Adrenal gland (tissue), 12 donors: Measurements from ENCODE around the gene FRMD5. TPM values are rescaled to one million over a fixed set of nuclear protein-coding genes. Genes with fewer than 3 reads are reported as not detected.

ENCODE experiments used
- DNase-seq, 7 donors: peaks; one replicate each; pipeline ENCODE4 v3.0.0-alpha.2; 2019 to 2020
- H3K27ac ChIP-seq, 5 donors: fragments of 200-600 bp; sonication (generic) in 4 of 5; 1 replicate in 3 of 5; 2 replicates in 2 of 5; pipeline versions ENCODE4 v1.5.1 to v1.8.0; 2016 to 2020; ENCODE audit warnings: mild to moderate bottlenecking in 1 of 5
- H3K27me3 ChIP-seq: fragments of 200-600 bp; 2 replicates; pipeline ENCODE4 v1.8.0; 2021
- H3K36me3 ChIP-seq, 2 donors: fragments of 200-600 bp; replicated peaks in 1 of 2; 1 replicate in 1 of 2; 2 replicates in 1 of 2; pipeline versions ENCODE4 v1.5.1 to v1.8.0; 2018 to 2022
- H3K4me1 ChIP-seq, 2 donors: fragments of 200-600 bp; replicated peaks in 1 of 2; 1 replicate in 1 of 2; 2 replicates in 1 of 2; pipeline versions ENCODE4 v1.5.1 to v1.8.0; 2018 to 2021
- H3K4me3 ChIP-seq, 4 donors: fragments of 200-600 bp; sonication (generic) in 3 of 4; one replicate each; pipeline ENCODE4 v1.5.1; 2016 to 2018
- H3K9me3 ChIP-seq, 3 donors: fragments of 200-600 bp; sonication (generic) in 1 of 3; replicated peaks in 1 of 3; 1 replicate in 2 of 3; 2 replicates in 1 of 3; pipeline versions ENCODE4 v1.5.1 to v1.8.0; 2016 to 2021
- POLR2A ChIP-seq, 2 donors: fragments of 450-650 bp; IDR thresholded peaks; one replicate each; pipeline ENCODE4 v1.6.1; 2017; ENCODE audit warnings: antibody characterized with exemption in 2 of 2, mild to moderate bottlenecking in 2 of 2, moderate library complexity in 1 of 2
- WGBS, 4 donors: extraction: QIAGEN DNeasy Blood & Tissue Kit in 2 of 4; methylation state at CpG; one replicate each; pipeline versions ENCODE4 v1.1.5 to v1.1.7; 2013 to 2017; 5-methylcytosine and 5-hydroxymethylcytosine counted together
- intact Hi-C, 2 donors: fragments of 100-400 bp; cut with DNase I; formaldehyde crosslinking; loops; one replicate each; pipeline versions ENCODE4 v1.14.1 to v1.15.0; 2022 to 2023
- polyA plus RNA-seq, 3 donors: library from polyadenylated mRNA; stranded (reverse); fragments of 200-250 nt in 2 of 3; fragments of 350-450 nt in 1 of 3; fragmentation: Illumina TruSeq in 1 of 3; extraction: RNeasy Lipid Tissue Mini Kit (QIAGEN cat#74804) in 1 of 3; gene quantifications; one replicate each; pipeline ENCODE4 v1.2.3, GENCODE V29; 2013 to 2014
- total RNA-seq, 9 donors: library from RNA; depleted of rRNA in 4 of 9; stranded (reverse); fragments of >200 nt in 4 of 9; fragments of 120-200 nt in 1 of 9; fragmentation: NEBNext Ultra II Directional in 1 of 9; extraction: Animal tissue kit (Norgen Biotek cat#: 25700) in 1 of 9; gene quantifications; one replicate each; pipeline versions ENCODE4 v1.1.0 to v1.2.4, GENCODE V29; 2013 to 2023
- TF ChIP-seq, protein P1 (sequence below), 6 experiments: fragments of 450-650 bp in 4 of 6; fragments of 200-600 bp in 2 of 6; sonication (generic) in 1 of 6; IDR thresholded peaks; 1 replicate in 5 of 6; 2 replicates in 1 of 6; pipeline versions ENCODE4 v1.5.1 to v1.8.0; 2016 to 2021; ENCODE audit warnings: antibody characterized with exemption in 6 of 6, mild to moderate bottlenecking in 2 of 6, moderate library complexity in 1 of 6
- donor health status: healthy with polysubstance abuse.
- donor health status: Bipolar disorder and iron deficiency.
- donor health status: DM: yes; HTN: yes; CAD: no.
- donor health status: DM: no; HTN: no; CAD: no.
- donor health status: DM: no; HTN: no; CAD: no.
- donor health status: DM: yes; HTN: yes; CAD: no.

Gene FRMD5
- total and polyA plus RNA-seq, 12 donors, result 2.9 to 53.8 (median 12.1) TPM

- DNase-seq, result no peak
- Histone ChIP-seq H3K36me3 (no peaks in the 10 kb centered on the region), H3K4me1 (peaks cover 0 to 7% of the 10 kb centered on the region in 2 donors), H3K4me3 (no peak overlapping the region), H3K27me3 (no peaks in the 10 kb centered on the region), H3K27ac (peak overlapping the region in 1 of 5 donors; percentile 8), H3K9me3 (no peaks in the 10 kb centered on the region)
- no peak for TF ChIP-seq POLR2A (IDR thresholded peaks at IDR 0.05)
- TF ChIP-seq, protein P1, sequence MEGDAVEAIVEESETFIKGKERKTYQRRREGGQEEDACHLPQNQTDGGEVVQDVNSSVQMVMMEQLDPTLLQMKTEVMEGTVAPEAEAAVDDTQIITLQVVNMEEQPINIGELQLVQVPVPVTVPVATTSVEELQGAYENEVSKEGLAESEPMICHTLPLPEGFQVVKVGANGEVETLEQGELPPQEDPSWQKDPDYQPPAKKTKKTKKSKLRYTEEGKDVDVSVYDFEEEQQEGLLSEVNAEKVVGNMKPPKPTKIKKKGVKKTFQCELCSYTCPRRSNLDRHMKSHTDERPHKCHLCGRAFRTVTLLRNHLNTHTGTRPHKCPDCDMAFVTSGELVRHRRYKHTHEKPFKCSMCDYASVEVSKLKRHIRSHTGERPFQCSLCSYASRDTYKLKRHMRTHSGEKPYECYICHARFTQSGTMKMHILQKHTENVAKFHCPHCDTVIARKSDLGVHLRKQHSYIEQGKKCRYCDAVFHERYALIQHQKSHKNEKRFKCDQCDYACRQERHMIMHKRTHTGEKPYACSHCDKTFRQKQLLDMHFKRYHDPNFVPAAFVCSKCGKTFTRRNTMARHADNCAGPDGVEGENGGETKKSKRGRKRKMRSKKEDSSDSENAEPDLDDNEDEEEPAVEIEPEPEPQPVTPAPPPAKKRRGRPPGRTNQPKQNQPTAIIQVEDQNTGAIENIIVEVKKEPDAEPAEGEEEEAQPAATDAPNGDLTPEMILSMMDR (IDR thresholded peaks at IDR 0.05), result no peak
- intact Hi-C loops, result no loop called here
- WGBS, 4 donors, result 47 to 55% (median 51%) methylated on average over 3 of the region's 3 CpGs
Observed at GRCh38 chr15:44087578-44088465, 107.2 kb downstream of the FRMD5 start.

DNA sequence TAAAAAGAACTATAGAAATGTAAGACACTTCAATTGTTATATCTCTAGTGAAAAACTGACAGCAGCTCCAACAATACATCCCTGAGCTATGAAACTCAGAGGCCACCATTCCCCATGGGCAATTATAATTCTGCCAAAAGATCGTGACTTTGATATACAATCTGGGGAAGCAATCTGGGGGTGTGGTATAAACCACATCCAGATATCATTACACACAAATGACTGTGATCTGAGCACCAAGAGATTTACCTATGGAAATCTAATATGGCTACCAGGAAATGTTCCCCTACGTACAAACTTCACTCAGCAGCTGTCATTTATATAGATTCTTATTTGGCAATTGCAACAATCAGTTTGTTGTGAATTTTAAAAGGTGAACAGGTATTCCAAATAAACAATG, 110.3 kb downstream of the FRMD5 start:
- no peaks in the 10 kb centered on the region for H3K27me3 ChIP-seq
- no peak for TF ChIP-seq POLR2A (IDR thresholded peaks at IDR 0.05)
- TF ChIP-seq, protein P1 (IDR thresholded peaks at IDR 0.05), result no peak
- H3K9me3 ChIP-seq, result no peaks in the 10 kb centered on the region
- DNase-seq, result no peak
- H3K4me3 ChIP-seq, result no peak overlapping the region
- H3K27ac ChIP-seq, result no peak overlapping the region
- intact Hi-C loops, result no loop called here
- 67 to 79% (median 78%) methylated on average over 2 of the region's 2 CpGs for WGBS, 4 donors
- peaks cover 0 to 5% of the 10 kb centered on the region in 2 donors for H3K4me1 ChIP-seq
- H3K36me3 ChIP-seq, result no peaks in the 10 kb centered on the region

DNA sequence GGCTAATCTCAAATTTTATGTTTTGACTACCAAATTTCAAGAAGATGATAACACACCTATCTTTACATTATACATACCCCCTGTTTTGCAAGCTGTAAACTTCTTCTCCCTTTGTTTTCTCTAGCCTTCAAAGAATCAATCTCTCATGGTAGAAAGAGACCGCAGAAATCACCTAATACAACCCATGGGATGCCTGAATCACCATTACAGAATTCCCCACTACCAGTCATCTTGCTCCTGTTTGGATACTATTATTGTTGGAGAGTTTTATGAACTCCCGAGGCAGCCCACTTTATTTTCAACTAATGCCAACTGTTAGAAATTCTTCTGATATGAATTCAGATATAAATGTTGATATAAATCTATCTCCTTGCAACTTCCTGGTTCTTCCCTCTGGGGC, 110.9 kb downstream of the FRMD5 start:
- Histone ChIP-seq H3K9me3 (no peaks in the 10 kb centered on the region), H3K4me3 (no peak overlapping the region), H3K27ac (no peak overlapping the region), H3K36me3 (no peaks in the 10 kb centered on the region), H3K27me3 (no peaks in the 10 kb centered on the region), H3K4me1 (peaks cover 0 to 5% of the 10 kb centered on the region in 2 donors)
- TF ChIP-seq POLR2A (IDR thresholded peaks at IDR 0.05), result no peak
- TF ChIP-seq, protein P1 (IDR thresholded peaks at IDR 0.05), result no peak
- no peak for DNase-seq
- intact Hi-C loops, result no loop called here
- 81 to 88% (median 85%) methylated on average over 2 of the region's 2 CpGs for WGBS, 4 donors

DNA sequence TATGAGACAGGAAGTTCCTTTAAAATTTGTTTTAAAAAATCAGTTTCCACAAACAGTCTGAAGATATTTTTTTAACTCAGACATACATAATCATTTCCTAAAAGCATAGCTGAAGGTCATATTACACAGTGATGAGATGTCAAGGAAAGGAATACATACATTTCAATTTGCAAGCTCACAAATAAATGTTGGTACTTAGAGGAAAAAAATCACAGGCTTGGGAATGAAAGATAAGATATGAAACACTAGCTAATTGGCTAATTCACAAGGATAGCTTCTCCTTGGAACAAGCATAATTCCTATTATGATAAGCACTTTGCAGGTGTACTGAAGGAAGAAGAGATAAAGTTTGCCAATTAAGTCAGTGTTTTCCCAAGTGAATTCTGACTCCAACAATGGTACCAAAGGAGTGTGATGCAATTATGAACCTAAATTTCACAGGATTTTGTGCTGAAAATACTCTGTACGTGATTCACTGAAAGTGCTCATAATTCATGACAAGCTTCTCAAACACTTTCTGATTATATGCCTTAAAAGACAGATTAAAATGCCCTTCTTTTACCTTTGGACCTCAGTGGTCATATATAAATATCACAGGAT, 112.4 kb downstream of the FRMD5 start:
- intact Hi-C loops, result no loop called here
- H3K27ac ChIP-seq, result no peak overlapping the region
- 46 to 57% (median 49%) methylated on average over 1 of the region's 1 CpG for WGBS, 4 donors
- no peak overlapping the region for H3K4me3 ChIP-seq
- no peak for TF ChIP-seq POLR2A (IDR thresholded peaks at IDR 0.05)
- TF ChIP-seq, protein P1 (IDR thresholded peaks at IDR 0.05), result no peak
- H3K36me3 ChIP-seq, result no peaks in the 10 kb centered on the region
- H3K4me1 ChIP-seq, result peaks cover 0 to 5% of the 10 kb centered on the region in 2 donors
- no peaks in the 10 kb centered on the region for H3K27me3 ChIP-seq
- no peak for DNase-seq
- no peaks in the 10 kb centered on the region for H3K9me3 ChIP-seq
